HG02642 (cell line): ENCODE measurements around the gene AP1B1.

ENCODE experiments used
- ATAC-seq: cut with Tn5 transposase; IDR thresholded peaks from one replicate; pipeline ENCODE4 v1.9.1; 2021; ENCODE audit warnings: mild to moderate bottlenecking; ENCODE audit not compliant: unreplicated experiment, poor library complexity

AP1B1 gene

DNA sequence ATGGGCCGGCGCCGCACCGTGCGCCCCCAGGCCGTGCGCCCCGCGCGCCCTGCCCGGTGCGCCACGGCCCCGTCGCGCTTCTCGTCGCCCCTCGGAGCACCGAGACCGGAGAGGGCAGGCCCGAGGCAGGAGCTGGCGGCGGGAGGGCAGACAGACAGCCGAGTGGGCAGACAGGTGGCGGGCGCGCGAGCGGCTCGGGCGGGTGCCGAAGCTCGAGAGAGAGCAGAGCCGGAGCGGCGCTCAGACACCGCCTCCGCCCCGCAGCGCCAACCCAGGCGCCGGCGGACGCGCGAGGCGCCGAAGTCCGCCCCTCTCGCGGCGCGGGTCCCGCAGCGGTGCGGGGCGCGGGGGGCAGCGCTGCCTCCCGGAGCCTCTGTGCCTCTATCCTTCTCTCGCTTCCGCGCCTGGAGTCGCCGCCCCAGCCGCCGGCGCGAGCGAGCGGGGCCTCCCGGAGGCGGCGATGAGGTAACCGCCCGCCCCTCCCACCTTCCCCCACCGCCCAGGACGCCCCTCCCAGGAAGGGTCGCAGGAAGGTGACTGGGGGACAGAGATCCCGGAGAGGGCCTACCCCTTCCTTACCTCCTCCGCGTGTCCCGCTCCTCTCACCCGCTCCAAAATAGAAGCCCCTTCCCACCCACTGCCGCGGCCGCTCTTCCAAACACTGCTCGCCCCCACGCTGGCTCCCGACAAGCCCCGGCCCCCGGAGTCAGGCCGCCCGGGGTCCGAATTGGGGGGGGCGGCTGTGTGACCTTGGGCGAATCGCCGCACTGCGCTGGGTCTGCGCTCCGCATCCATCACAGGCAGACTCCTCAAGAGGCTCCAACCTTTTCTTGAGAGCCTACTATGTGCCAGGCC lies 72.9 kb downstream of the AP1B1 start, which contains the start of gene RASL10A:
RASL10A (minus strand) TSS at position 412 of the 855 bp plus-strand sequence. CDS start 451 bp downstream, outside the sequence.
- no peak for ATAC-seq

DNA sequence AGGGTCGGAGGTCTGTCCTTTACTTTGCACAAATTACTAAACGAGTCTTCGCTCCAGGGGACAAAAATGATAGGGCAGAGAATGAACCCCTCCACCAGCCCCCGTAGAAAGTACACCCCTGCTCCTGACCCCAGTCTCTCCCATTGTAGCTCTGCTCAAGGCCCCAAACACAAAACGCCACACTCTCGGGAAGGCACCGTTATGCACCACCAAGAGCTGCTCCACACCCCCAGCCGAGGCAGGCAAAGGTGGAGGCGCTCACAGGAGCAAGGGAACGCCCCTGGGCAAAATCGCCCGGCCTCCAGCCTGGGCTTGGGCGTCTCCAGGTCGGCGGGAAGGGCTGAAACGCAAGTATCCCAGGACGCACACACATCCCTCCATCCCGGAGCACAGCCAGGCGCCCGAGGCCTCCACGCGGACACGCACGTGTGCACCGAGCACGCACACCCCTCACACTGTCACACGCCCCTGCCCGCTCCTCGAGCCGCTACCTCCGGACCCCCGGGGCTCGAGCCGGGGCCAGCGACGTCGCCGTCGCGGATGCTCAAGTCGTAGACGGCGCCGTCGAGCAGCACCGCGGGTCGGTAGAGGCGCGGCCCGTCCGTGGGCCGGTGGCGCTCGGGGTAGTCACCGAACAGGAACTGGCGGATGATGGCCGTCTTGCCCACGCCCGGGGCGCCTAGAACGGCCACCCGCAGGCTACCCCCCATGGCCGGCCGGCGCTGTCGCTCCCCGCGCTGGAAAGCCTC lies 73.7 kb downstream of the AP1B1 start:
- ATAC-seq, result no peak

DNA sequence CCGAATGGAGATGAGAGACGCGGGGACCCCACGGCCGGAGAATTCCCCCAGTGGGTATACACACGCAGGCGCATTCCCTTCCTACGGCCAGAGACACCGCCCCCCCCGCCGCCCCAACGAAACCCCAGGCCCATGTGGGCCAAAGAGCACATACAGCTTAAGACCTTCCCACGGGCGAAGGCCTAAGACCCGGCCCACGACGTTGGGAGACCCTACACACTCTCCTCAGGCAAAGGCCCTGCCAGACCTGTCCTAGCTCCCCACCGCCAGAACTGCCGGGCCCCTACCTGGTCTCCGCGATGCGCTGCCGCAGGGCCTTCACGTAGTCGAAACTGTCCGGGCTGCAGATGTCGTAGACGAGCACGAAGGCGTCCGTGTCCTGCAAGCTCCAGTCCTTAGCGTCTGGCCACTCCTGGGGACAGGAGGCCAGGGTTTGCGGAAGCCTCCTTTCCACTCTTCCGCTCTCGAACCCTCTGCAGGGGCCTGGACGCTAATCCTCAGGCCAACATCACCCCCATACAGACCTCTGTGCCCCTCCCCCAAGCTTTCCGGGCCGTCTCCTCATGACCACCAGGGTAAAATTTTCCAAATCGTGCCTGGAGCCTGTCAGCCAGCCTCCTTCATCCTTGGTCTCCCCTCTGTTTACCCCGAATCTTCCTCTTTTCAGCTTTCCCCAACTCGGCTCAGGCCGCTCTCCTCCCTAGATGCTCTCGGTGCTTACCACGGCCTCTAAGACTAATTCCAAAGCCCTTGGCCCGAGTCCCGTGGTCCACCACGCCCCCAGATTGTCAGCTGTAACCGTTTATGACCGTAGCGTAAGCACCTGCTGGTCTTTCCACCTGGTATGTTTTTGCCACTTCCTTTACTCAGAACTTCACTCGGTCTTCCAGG lies 74.5 kb downstream of the AP1B1 start:
- no peak for ATAC-seq

DNA sequence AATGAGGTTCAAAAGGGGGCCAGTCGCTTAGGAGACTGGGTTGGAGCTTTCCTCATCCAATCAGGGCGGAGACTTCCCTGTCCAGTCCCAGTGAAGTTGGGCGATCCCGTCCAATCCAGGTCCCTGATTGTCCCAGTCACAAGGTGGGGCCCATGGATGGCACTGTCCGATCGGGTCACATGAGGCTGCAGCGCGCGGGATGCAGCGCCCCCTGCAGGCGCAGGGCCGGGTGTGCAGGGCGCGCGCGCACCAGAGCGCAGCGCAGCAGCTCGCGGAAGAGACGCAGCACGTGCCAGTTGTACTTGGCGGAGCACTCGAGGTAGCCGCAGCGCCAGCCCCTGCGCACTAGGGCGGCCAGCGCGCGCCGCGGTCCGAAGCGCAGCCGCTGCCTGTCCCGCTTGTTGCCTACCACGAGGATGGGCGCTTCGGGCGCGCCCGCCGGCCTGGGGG lies 75.2 kb downstream of the AP1B1 start:
- ATAC-seq, result no peak

DNA sequence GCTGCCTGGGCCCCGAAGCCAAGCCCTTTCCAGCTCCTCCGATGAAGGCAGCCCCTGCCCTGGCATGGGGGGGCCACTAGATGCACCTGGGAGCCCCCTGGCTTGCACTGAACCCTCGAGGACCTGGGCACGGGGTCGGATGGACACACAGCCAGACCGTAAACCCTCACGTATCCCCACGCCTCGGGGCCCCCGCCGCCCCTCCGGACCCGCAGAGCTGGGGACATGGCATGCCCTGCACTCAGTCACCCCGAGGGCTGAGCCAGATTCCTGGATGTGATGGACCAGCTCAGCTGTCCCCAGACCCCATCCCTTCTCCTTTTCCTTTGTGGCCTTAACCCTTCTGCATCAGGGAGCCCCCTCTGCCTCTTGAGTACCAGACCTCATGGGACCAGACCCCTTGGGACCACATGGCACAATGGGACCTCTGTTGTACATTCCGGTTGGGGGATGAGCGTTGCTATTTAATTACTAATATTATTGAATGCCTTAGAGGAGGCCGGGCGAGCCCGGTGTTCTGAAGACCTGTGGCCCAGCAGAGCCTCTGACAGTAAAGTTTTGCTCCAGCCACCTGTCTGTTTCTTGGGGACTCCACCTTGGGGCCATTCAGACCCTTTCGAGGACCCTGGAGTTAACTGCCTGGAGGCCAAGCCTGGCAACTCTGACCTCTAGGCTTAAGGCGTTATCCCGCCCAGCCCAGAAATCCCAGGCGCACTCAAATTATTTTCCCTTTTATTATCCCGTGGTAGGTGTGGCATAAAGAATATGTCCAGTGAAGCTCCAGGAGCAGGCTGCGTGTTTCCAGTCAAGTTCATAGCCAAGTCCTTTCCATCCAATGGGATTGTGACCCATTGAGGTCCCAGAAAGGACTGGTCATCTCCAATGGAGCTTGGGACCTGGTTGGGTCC lies 75.9 kb downstream of the AP1B1 start:
- ATAC-seq, result no peak

DNA sequence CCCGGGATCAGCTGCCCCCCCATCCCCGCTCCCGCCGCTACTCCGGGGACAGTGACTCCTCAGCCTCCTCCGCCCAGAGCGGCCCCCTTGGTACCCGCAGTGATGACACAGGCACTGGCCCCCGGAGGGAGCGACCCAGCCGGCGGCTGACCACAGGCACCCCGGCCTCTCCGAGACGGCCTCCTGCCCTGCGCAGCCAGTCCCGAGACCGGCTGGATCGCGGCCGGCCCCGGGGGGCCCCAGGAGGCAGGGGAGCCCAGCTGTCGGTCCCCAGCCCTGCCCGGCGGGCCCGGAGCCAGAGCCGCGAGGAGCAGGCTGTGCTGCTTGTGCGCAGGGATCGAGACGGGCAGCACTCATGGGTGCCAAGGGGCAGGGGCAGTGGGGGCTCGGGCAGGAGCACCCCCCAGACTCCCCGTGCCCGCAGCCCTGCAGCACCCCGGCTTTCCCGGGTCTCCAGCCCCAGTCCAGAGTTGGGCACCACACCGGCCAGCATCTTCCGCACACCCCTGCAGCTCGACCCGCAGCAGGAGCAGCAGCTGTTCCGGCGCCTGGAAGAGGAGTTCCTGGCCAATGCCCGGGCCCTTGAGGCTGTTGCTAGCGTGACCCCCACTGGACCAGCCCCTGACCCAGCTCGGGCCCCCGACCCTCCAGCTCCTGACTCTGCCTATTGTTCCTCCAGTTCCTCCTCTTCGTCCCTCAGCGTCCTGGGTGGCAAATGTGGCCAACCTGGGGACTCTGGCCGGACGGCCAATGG lies 76.7 kb downstream of the AP1B1 start:
- ATAC-seq, result no peak

DNA sequence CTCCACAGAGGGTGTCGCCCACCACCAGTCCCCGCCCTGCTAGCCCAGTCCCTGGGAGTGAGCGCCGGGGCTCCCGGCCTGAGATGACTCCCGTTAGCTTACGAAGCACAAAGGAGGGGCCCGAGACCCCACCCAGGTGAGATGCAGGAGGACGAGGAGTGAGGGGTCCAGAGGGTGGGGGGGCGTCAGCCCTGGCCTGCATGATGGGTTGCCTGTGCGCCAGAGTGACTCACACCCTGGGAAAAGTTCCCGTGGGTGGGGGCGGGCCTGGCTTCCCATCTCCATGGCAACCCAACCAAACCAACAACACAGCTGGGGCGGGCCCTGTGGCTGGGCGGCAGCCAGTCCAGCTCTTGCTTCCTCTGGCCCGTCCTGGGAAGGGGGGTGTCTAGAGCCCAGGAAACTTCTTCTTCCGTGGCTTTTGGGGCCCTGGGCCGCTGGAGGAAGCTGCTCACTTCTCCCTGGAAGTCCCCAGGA lies 77.5 kb downstream of the AP1B1 start:
- no peak for ATAC-seq

DNA sequence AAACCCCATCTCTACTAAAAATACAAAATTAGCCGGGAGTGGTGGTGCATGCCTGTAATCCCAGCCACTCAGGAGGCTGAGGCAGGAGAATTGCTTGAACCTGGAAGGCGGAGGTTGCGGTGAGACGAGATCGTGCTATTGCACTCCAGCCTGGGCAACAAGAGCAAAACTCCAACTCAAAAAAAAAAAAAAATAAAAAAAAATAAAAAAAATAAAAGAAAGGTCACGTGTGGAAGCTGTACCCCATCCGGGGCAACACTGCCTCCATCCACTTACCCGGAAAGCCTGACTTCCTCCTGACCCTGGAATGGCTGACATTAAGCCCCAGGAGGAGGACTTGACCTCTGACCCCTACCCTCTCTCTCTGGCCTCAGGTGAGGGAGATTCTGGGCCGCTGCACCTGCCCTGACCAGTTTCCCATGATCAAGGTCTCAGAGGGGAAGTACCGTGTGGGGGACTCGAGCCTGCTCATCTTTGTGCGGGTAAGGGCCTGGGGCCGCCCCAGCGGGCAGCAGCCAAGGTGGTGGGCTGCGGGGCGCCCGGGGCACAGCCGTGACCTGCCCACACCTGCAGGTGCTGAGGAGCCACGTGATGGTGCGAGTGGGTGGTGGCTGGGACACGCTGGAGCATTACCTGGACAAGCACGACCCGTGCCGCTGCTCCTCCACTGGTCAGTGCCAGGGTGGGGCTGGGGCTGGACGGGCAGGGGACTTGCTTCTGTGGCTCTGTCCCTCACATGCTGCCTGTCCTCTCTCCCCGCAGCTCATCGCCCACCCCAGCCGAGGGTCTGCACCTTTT lies 78.1 kb downstream of the AP1B1 start:
- ATAC-seq, result no peak

DNA sequence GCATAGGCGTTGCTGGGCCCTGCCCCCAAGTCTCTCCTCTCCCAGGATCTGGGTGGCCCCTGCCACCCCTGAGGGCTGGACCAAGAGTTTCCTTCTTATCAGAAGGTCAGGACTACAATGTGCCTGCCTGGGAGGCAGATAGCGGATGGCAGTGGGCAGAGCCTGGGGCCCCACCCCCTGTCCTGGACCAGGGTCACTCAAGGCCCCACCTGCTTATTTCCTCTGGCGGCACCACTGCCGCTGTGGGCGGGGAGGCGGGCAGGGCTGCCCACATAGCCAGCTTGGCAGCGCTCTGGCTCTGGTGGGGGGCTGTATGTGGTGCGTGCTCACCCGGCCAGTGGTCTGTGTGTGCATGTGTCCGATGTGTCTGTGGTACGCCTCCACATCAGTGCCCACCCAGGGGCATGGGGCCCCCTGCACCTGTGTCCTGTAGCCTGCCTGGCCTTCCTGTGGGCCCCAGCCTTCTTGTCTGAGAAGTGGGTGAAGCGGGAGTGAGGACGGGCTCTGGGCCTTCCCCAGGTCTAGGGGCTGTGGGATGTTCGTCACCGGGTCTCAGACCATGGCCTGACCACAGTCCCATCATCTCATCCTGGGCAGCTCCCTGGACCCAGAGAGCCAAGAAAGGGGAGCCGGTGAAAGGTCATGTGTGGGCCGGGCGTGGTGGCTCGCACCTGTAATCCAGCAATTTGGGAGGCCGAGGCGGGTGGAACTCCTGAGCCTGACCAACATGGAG lies 78.9 kb downstream of the AP1B1 start:
- ATAC-seq, result no peak

DNA sequence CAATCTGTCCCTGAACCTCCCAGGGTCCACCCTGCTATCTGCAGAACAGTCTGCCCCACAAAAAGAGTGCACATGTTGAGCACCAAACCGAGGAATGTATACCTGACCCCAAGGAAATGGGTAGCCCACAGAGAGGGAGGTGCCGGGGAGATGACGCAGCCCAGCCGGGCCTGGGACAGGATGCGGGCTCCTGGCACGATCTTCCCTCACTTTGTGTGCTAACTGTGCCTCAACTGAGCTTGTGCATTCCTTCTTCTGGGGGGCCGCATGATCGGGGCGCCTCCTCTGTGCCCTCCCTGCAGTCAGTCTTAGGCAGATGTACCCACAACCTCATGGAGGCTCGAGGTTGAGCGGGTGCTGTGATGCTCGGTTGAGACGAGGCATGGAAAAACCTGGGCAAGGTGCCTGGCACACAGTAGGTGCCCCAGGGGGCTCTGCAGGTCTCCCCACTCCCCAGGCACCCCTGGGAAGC lies 79.5 kb downstream of the AP1B1 start:
- no peak for ATAC-seq

DNA sequence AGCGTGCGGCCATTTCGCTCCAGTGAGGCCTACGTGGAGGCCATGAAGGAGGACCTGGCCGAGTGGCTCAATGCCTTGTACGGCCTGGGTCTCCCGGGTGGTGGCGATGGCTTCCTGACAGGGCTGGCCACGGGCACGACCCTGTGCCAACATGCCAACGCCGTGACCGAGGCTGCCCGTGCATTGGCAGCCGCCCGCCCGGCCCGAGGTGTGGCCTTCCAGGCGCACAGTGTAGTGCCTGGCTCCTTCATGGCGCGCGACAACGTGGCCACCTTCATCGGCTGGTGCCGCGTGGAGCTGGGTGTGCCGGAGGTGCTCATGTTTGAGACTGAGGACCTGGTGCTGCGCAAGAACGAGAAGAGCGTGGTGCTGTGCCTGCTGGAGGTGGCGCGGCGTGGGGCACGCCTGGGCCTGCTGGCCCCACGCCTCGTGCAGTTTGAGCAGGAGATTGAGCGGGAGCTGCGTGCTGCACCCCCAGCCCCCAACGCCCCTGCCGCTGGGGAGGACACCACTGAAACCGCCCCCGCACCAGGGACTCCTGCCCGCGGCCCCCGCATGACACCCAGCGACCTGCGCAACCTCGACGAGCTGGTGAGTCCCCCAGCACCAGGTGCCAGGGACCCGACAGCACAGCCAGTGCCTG lies 80.1 kb downstream of the AP1B1 start:
- no peak for ATAC-seq

DNA sequence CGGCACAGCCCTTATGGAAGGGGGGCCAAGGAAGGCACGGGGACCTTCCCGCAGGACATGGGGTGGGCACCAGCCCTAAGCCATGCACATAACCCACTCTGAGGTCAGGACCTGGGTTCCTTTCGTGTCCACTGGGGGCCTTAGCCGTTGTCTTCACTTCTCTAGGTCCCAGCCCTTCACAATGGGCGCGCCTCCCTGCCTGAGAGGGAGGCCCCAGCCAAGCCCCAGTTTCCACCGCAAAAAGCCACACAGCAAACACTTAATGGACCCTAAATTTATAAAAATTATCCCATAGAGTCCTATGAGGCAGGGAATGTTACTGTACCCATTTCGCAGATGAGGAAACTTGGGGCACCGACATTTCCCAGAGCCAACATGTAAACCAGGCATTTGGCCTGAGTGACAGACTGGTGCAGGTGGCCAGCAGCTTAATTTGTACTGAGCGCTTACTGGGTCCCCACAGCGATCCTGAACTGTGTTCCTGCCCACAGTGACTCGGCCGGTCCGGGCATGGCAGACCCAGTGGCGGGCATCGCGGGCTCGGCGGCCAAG lies 80.7 kb downstream of the AP1B1 start:
- no peak for ATAC-seq

DNA sequence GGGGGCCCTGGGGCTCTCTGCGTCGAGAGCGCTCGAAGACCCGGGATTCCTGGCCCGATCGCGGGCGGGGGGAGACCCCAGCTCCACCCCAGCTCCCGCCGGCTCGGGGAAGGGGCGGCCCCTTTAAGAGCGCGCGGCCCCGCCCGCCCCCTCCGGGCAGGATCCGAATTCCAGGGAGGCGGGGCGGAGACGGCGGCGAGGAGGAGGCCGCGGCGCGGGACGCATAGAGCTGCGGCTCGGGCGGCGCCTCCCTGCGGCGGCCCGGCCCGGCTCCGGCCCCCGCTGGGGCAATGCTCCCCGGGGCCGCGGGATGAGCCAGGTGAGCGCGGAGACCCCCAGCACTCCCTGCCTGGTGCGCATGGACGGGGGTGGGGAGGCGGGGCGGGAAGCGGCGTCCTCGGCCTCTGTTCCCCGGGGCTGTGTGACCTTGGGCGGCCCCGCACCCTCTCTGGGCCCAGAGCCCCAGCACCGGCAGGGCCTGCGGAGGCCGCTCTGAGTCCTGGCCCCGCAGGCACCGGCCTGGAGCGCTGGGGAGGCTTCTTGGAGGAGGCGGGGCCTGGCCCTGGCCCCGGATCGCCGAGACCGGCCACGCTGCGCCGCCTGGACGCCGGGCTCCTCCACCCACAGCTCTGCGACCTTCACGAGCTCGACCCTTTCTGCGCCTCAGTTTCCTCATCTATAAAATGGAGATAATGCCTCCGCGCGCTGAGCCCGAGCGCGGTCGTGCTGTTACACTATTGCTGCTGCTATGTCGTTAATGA lies 81.4 kb downstream of the AP1B1 start:
- ATAC-seq, result no peak

DNA sequence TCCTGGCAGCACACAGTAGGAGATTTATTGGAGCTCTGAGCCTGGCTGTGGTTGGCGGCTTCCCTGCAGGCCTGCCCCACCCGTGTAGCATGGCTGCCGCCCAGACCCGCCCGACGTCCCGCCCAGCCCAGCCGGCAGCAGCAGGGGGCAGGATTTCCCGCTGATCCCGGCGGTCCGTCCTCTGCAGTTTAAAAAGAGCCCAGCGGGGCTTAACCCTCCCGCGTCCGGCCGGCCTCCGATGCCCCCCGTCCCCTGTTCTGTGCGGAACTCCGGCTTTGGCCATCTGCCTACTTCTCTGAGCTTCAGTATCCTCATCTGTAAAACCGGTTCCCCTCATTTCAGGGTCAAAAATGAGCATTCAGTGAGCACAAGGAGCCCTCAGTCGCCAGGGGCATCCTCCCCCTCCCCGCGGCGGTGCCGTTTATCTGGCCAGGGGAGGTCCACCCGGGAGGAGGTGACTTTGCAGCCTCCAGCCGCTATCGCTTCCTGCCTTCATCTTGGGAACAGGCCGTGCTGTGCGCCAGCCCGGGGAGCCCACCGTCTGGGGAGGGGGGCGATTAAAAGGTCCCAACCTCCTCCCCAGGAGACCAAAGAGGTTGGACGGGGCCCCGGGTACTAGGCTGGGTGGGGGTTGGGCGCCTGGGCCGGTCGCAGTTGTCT lies 82.1 kb downstream of the AP1B1 start, which contains the start of gene GAS2L1:
GAS2L1 (plus strand) TSS at position 476 of the 660 bp plus-strand sequence. CDS start 1,456 bp downstream, outside the sequence.
- ATAC-seq, result no peak

DNA sequence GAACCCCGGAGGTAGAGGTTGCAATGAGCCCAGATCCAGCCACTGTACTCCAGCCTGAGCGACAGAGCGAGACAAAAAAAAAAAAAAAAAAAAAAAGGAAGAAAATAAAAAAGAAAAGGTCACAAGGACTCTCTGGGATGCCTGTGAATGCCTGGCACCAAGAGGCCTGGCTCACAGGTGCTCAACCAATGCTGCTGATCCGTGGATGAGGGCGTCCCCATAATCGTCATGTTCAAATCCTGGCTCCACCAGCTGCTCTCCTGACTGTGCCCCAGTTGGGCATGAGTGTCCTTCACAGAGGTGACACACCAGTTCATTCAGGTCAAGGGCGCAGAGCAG lies 82.6 kb downstream of the AP1B1 start:
- ATAC-seq, result no peak
